Measurements from ENCODE around the gene TTC36. TPM values are rescaled to one million over a fixed set of nuclear protein-coding genes. Genes with fewer than 3 reads are reported as not detected.

Gene TTC36
- total RNA-seq, 1 experiment from 2014 or later: 1.6 TPM

GRCh38 chr11:118530180-118530682, 3.0 kb downstream of the TTC36 start:
- Mint-ChIP-seq H3K9me3 (no peaks in the 10 kb centered on the region), H3K27me3 (ENCODE audit: low read depth) (peaks cover 5% of the 10 kb centered on the region; the same call in 1 of the 2 replicates), H3K4me3 (peak overlapping the region; percentile 86 to 97), H3K36me3 (ENCODE audit: insufficient read depth in 1 of 3, low read depth in 3 of 3) (peaks cover 0 to 5% (median 4%) of the 10 kb centered on the region in 3 experiments; a peak in 4 of 7 replicates), H3K4me1 (peaks cover 38% of the 10 kb centered on the region in 2 experiments), H3K27ac (no peak overlapping the region)
- no peaks in the 10 kb centered on the region for H3K27me3 ChIP-seq (ENCODE audit: insufficient read depth, low read length)
- no peak overlapping the region for H2BK20ac ChIP-seq (ENCODE audit: low read depth, low read length, poor library complexity, severe bottlenecking)
- H4K20me1 ChIP-seq (ENCODE audit: control insufficient read depth, insufficient read depth, insufficient read length): no peaks in the 10 kb centered on the region
- H3K9ac ChIP-seq (ENCODE audit: extremely low read depth, insufficient read length, low read length): peak overlapping the region; percentile 46
- no peak overlapping the region for H2BK120ac ChIP-seq (ENCODE audit: low read depth, low read length, poor library complexity, severe bottlenecking)
- no peak overlapping the region for H3K56ac ChIP-seq (ENCODE audit: insufficient read length, low read depth, low read length)
- H3K18ac ChIP-seq (ENCODE audit: insufficient read length, low read depth, low read length): no peak overlapping the region
- H2BK5ac ChIP-seq (ENCODE audit: insufficient read length, low read length): no peak overlapping the region
- no peaks in the 10 kb centered on the region; the same call in 1 of the 2 replicates for H3K4me1 ChIP-seq (ENCODE audit: insufficient read depth, low read length)
- H3K9me3 ChIP-seq (ENCODE audit: control insufficient read depth, low read depth, low read length): no peaks in the 10 kb centered on the region
- H3K27ac ChIP-seq (ENCODE audit: insufficient read length, low read depth, low read length): no peak overlapping the region
- no peaks in the 10 kb centered on the region for H3K79me2 ChIP-seq (ENCODE audit: insufficient read depth, low read length)
- no peak for TF ChIP-seq CTCF (conservative IDR thresholded peaks at IDR 0.05)
- H2BK15ac ChIP-seq (ENCODE audit: low read depth, low read length): no peak overlapping the region
- no peak overlapping the region for H3K23ac ChIP-seq (ENCODE audit: insufficient read length, low read depth, low read length)
- H2AK5ac ChIP-seq (ENCODE audit: insufficient read length, low read length): no peak overlapping the region
- WGBS (ENCODE audit: extremely low coverage, insufficient read length, low lambda C conversion rate): no CpG with 5 or more reads among the region's 31 CpGs
- H3K14ac ChIP-seq (ENCODE audit: insufficient read depth, low read length): peak overlapping the region; percentile 13; the same call in 1 of the 2 replicates
- H4K8ac ChIP-seq (replicated peaks; ENCODE audit: insufficient read length, low read depth, low read length): no peak overlapping the region
- no peak overlapping the region for H3T11ph ChIP-seq (ENCODE audit: low read length)
- no peak overlapping the region for H4K5ac ChIP-seq (ENCODE audit: insufficient read length, low read depth, low read length)
- H3K23me2 ChIP-seq (ENCODE audit: insufficient read length, low read depth, low read length, poor library complexity, severe bottlenecking): peaks cover 10% of the 10 kb centered on the region
- no peak for DNase-seq
- H2BK12ac ChIP-seq (ENCODE audit: insufficient read length, low read depth, low read length): no peak overlapping the region
- H3K4me2 ChIP-seq (ENCODE audit: insufficient read depth, insufficient read length, low read length): peak overlapping the region; percentile 93
- no peak overlapping the region for H2AFZ ChIP-seq (ENCODE audit: low read length)
- H4K91ac ChIP-seq (ENCODE audit: insufficient read length, low read depth, low read length): no peak overlapping the region
- H3K4ac ChIP-seq (ENCODE audit: low read depth, low read length): no peak overlapping the region
- H3K79me1 ChIP-seq (ENCODE audit: insufficient read depth, low read depth, low read length, poor library complexity, severe bottlenecking): no peaks in the 10 kb centered on the region
